ENCODE data around the gene SH2D2A.

SH2D2A gene

DNA sequence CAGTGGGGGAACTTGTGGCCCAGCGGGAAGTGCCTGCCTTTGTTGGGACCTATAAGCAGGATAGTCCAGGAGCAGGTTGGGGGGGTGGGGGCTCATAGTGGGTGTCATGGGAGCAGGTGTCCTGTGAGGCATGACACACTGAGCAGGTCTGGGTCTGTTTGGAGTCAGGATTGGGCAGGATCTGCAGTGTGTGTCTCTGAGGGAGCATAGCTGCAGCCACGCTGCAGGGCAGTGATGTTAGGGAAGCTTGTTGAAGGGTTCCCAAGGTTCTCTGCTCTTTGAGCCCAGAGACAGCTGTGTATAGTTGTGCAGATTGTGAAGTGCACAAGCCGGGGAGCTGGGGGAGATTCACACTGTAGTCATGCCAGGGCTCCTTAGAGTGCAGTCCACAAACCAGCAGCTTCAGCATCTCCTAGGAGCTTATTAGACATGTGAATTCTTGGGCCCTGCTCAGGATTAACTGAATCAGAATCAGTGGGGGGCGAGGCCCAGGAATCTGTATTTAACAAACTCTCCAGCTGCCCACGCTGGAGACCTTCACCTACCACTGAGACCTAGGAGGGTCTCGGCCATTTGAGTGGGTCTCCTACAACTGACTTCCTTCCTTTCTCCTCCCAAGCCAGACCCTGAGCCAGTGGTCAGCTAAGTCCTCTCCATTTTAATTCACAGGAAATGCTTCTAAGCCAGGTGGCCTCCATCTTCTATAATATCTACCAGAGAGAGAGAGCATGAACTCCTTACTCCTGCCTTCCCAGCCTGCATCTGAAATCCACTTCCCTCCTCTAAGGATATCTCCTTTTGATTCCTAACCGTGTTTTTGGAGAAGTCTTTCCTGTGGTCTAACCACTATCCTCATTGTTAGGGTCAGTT is 31.2 kb upstream of the SH2D2A start:
- FAIRE-seq = no peak
- TF ChIP-seq, protein P1, sequence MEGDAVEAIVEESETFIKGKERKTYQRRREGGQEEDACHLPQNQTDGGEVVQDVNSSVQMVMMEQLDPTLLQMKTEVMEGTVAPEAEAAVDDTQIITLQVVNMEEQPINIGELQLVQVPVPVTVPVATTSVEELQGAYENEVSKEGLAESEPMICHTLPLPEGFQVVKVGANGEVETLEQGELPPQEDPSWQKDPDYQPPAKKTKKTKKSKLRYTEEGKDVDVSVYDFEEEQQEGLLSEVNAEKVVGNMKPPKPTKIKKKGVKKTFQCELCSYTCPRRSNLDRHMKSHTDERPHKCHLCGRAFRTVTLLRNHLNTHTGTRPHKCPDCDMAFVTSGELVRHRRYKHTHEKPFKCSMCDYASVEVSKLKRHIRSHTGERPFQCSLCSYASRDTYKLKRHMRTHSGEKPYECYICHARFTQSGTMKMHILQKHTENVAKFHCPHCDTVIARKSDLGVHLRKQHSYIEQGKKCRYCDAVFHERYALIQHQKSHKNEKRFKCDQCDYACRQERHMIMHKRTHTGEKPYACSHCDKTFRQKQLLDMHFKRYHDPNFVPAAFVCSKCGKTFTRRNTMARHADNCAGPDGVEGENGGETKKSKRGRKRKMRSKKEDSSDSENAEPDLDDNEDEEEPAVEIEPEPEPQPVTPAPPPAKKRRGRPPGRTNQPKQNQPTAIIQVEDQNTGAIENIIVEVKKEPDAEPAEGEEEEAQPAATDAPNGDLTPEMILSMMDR (IDR thresholded peaks at IDR 0.05; ENCODE audit: insufficient read depth, missing control alignments) = no peak
- DNase-seq (ENCODE audit: insufficient read length, low spot score) = no peak

DNA sequence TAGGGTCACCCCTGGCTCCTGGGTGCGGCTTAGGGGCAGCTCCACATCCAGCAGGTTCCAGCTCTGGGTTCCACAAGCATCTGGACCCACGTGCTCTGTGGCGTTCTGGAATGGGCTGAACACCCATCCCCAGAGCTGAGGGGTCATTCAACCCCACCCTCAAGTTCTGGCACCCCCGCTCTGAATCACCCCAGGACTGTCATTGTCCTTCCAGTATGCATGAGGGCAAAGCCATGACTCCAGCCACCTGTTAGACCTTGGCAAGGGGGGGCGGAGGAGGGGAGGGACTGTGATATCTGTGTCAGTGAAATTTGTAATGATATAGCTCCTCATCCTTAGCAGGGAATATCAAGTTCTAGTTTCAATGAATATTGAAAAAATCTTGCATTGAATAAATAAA is 30.0 kb upstream of the SH2D2A start:
- FAIRE-seq = no peak
- TF ChIP-seq, protein P1 (IDR thresholded peaks at IDR 0.05; ENCODE audit: insufficient read depth, missing control alignments) = no peak
- DNase-seq (ENCODE audit: insufficient read length, low spot score) = no peak

- FAIRE-seq (no peak), DNase-seq (ENCODE audit: insufficient read length, low spot score) (no peak)
- TF ChIP-seq, protein P1 (IDR thresholded peaks at IDR 0.05; ENCODE audit: insufficient read depth, missing control alignments) = no peak
These were observed 29.4 kb upstream of the SH2D2A start for GRCh38 chr1:156845953-156846545.

- FAIRE-seq (no peak), DNase-seq (ENCODE audit: insufficient read length, low spot score) (no peak)
- TF ChIP-seq, protein P1 (IDR thresholded peaks at IDR 0.05; ENCODE audit: insufficient read depth, missing control alignments) = no peak
These were observed 28.7 kb upstream of the SH2D2A start for GRCh38 chr1:156845055-156845952.

DNA sequence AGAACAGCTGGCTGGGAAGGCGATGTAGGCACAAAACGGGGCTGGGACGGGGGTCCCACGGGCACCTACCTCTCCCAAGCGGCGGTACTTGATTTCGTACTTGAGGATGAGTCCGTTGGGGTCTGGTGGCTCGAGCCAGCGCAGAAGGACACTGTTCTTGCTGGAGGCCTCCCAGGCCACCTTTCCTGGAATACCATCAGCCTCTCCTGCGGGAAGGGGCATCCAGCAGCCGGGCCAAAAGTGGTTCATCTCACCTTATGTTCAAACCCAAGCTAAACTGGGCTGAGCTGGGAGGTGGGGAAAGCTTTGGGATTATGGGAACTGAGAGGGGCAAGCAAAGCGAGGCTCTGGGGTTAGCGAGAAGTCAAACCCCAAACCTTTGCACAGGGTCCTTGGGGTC is 28.0 kb upstream of the SH2D2A start:
- TF ChIP-seq, protein P1 (IDR thresholded peaks at IDR 0.05; ENCODE audit: insufficient read depth, missing control alignments) = no peak
- DNase-seq (ENCODE audit: insufficient read length, low spot score) = no peak
- no peak for FAIRE-seq

DNA sequence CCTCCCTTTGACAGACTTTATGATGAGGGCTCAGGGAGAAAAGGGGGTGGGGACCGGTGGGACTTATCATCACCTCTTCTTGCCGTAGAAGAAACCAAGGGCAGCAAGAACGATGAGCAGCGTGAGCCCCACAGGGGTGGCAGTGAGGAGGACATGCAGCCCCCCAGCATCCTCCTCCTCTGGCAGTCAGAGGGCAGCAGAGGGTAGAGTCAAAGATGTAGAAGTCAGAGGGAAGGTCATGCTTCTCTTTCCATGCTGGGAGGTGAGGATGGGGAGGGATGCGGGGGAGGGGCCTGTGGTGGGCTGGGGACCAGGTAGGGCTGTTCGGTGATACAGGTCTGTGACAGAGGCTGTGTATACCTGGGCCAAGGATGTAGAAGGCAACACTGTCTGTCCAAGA is 27.5 kb upstream of the SH2D2A start:
- DNase-seq (ENCODE audit: insufficient read length, low spot score) = no peak
- TF ChIP-seq, protein P1 (IDR thresholded peaks at IDR 0.05; ENCODE audit: insufficient read depth, missing control alignments) = no peak
- no peak for FAIRE-seq
